Suprapubic skin (tissue), 4 donors: ENCODE data around the gene PITHD1. TPM values are rescaled to one million over a fixed set of nuclear protein-coding genes. Genes with fewer than 3 reads are reported as not detected.
"Not testable (repeated sequence)": the region's sequence is repeated elsewhere in the genome, so short reads cannot be mapped to it uniquely, and the experiment has no call there.

Experiments used
- DNase-seq, 2 donors: peaks; one replicate each; pipeline ENCODE4 v3.0.0-alpha.2; 2019; ENCODE audit warnings: low spot score in 2 of 2
- H3K27ac ChIP-seq: fragments of 200-600 bp; sonication (generic); one replicate; pipeline ENCODE4 v1.5.1; 2019
- H3K27me3 ChIP-seq: fragments of 200-600 bp; sonication (generic); one replicate; pipeline ENCODE4 v1.5.1; 2019
- H3K36me3 ChIP-seq: fragments of 200-600 bp; sonication (generic); one replicate; pipeline ENCODE4 v1.5.1; 2019
- H3K4me1 ChIP-seq: fragments of 200-600 bp; sonication (generic); one replicate; pipeline ENCODE4 v1.5.1; 2019
- H3K4me3 ChIP-seq: fragments of 200-600 bp; sonication (generic); one replicate; pipeline ENCODE4 v1.5.1; 2019; ENCODE audit warnings: mild to moderate bottlenecking
- H3K9me3 ChIP-seq: fragments of 200-600 bp; sonication (generic); one replicate; pipeline ENCODE4 v1.5.1; 2019
- CTCF ChIP-seq, 2 donors: fragments of 200-600 bp in 1 of 2; fragments of 450-650 bp in 1 of 2; sonication (generic) in 1 of 2; IDR thresholded peaks; one replicate each; pipeline ENCODE4 v1.5.1; 2016 to 2019; ENCODE audit warnings: antibody characterized with exemption in 2 of 2, mild to moderate bottlenecking in 1 of 2, moderate library complexity in 1 of 2
- EP300 ChIP-seq: sonication (generic); formaldehyde crosslinking; IDR thresholded peaks from one replicate; pipeline ENCODE4 v1.6.1; 2017; ENCODE audit warnings: antibody characterized with exemption
- POLR2A ChIP-seq, 2 donors: fragments of 450-650 bp; IDR thresholded peaks; one replicate each; pipeline ENCODE4 v1.6.1; 2017; ENCODE audit warnings: antibody characterized with exemption in 2 of 2, mild to moderate bottlenecking in 2 of 2, moderate library complexity in 2 of 2
- POLR2AphosphoS5 ChIP-seq, 3 donors: sonication (generic); formaldehyde crosslinking; IDR thresholded peaks; one replicate each; pipeline ENCODE4 v1.6.1; 2017; ENCODE audit warnings: antibody characterized with exemption in 3 of 3
- WGBS: methylation state at CpG from one replicate; pipeline ENCODE4 v1.1.5; 2018; 5-methylcytosine and 5-hydroxymethylcytosine counted together
- total RNA-seq, 4 donors: library from RNA; depleted of rRNA; stranded (reverse); fragments of >200 nt; gene quantifications; one replicate each; pipeline ENCODE4 v1.1.0, GENCODE V29; 2016

Gene PITHD1
- total RNA-seq, 4 donors from 2014 or later: 49.4 to 93.1 (median 74.3) TPM

GRCh38 chr1:23827717-23828116 is 49.5 kb downstream of the PITHD1 start:
- no peak for DNase-seq
- WGBS: 77% methylated on average over 1 of the region's 1 CpG

DNA sequence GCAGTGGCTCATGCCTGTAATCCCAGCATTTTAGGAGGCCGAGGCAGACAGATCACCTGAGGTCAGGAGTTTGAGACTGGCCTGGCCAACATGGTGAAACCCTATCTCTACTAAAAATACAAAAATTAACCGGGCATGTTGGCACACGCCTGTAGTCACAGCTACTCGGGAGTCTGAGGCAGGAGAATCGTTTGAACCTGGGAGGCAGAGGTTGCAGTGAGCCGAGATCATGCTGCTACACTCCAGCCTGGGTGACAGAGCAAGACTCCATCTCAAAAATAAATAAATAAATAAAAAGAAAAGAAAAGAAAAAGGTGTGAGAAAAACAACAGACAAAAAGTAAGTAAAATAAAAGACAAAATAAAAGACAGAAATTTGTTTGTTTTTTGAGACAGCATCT is 55.9 kb downstream of the PITHD1 start:
- not testable (repeated sequence) for H3K9me3 ChIP-seq, DNase-seq, H3K36me3 ChIP-seq, H3K27me3 ChIP-seq, H3K4me3 ChIP-seq, H3K27ac ChIP-seq
- 63% methylated on average over 6 of the region's 6 CpGs for WGBS
- peaks cover 10% of the 10 kb centered on the region for H3K4me1 ChIP-seq

More at GRCh38 chr1:23827717-23828116, 49.5 kb downstream of the PITHD1 start:
- no peaks in the 10 kb centered on the region for H3K27me3 ChIP-seq
- no peak for TF ChIP-seq CTCF (IDR thresholded peaks at IDR 0.05)
- no peak for TF ChIP-seq POLR2AphosphoS5 (IDR thresholded peaks at IDR 0.05)
- no peak for TF ChIP-seq EP300
- no peak for TF ChIP-seq POLR2A (IDR thresholded peaks at IDR 0.05)
- H3K36me3 ChIP-seq: no peaks in the 10 kb centered on the region
- H3K4me3 ChIP-seq: no peak overlapping the region
- no peak overlapping the region for H3K27ac ChIP-seq
- peaks cover 11% of the 10 kb centered on the region for H3K4me1 ChIP-seq
- no peaks in the 10 kb centered on the region for H3K9me3 ChIP-seq

- no peaks in the 10 kb centered on the region for H3K9me3 ChIP-seq
- no peaks in the 10 kb centered on the region for H3K36me3 ChIP-seq
- TF ChIP-seq POLR2AphosphoS5 (IDR thresholded peaks at IDR 0.05): no peak
- no peak for TF ChIP-seq EP300
- no peak for TF ChIP-seq CTCF (IDR thresholded peaks at IDR 0.05)
- TF ChIP-seq POLR2A (IDR thresholded peaks at IDR 0.05): no peak
- peaks cover 10% of the 10 kb centered on the region for H3K4me1 ChIP-seq
- peaks cover 6% of the 10 kb centered on the region for H3K27me3 ChIP-seq
- 71% methylated on average over 3 of the region's 3 CpGs for WGBS
- DNase-seq: no peak
- H3K4me3 ChIP-seq: no peak overlapping the region
- H3K27ac ChIP-seq: no peak overlapping the region
These were observed 57.8 kb downstream of the PITHD1 start for GRCh38 chr1:23836037-23836436.

Other genes starting within 250 kb of the PITHD1 start
- 10 to 100 TPM in 2 of 4 donors, 1 to 10 TPM in 2; 4.5 to 12.9 (median 8.4) TPM for gene E2F2, start 247.2 kb upstream of the PITHD1 start, total RNA-seq
- gene ID3, start 218.9 kb upstream of the PITHD1 start, total RNA-seq: 100 to 1,000 TPM in 3 of 4 donors, 10 to 100 TPM in 1; 91.1 to 194 (median 149) TPM
- gene RPL11, start 86.6 kb upstream of the PITHD1 start, total RNA-seq: 1,000 to 10,000 TPM in 3 of 4 donors, 100 to 1,000 TPM in 1; 864 to 1,286 (median 1,238) TPM
- gene ELOA, start 34.9 kb upstream of the PITHD1 start, total RNA-seq: 10 to 100 TPM; 38.2 to 58.2 (median 42.8) TPM
- 10 to 100 TPM; 52.7 to 76.9 (median 63.6) TPM for gene LYPLA2, start 12.7 kb downstream of the PITHD1 start, total RNA-seq
- gene GALE, start 22.3 kb downstream of the PITHD1 start, total RNA-seq: 10 to 100 TPM; 15.4 to 26.6 (median 16.9) TPM
- gene HMGCL, start 47.0 kb downstream of the PITHD1 start, total RNA-seq: 10 to 100 TPM; 17.7 to 41.9 (median 29.3) TPM
- gene FUCA1, start 89.9 kb downstream of the PITHD1 start, total RNA-seq: 10 to 100 TPM; 11.8 to 17.6 (median 13.8) TPM
- not detected for gene CNR2, start 134.9 kb downstream of the PITHD1 start, total RNA-seq
- 100 to 1,000 TPM in 1 of 4 donors, 10 to 100 TPM in 3; 80.4 to 101 (median 87.9) TPM for gene PNRC2, start 181.4 kb downstream of the PITHD1 start, total RNA-seq
- 100 to 1,000 TPM in 1 of 4 donors, 10 to 100 TPM in 3; 67.7 to 162 (median 74.2) TPM for gene SRSF10, start 201.9 kb downstream of the PITHD1 start, total RNA-seq